Activated naive CD4-positive, alpha-beta T cell treated with anti-CD3 and anti-CD28 coated beads, Interleukin-2, amount 10 ng/mL, durations not matched to agents 5 hours and 36 hours (primary cell): ENCODE results near the gene SOWAHA. TPM values are rescaled to one million over a fixed set of nuclear protein-coding genes. Genes with fewer than 3 reads are reported as not detected.

Experiments
- total RNA-seq, 2 experiments: library from RNA; stranded (reverse); gene quantifications; one replicate each; pipeline ENCODE4 v1.2.3, GENCODE V29; 2021

The SOWAHA gene
- not detected for total RNA-seq

DNA sequence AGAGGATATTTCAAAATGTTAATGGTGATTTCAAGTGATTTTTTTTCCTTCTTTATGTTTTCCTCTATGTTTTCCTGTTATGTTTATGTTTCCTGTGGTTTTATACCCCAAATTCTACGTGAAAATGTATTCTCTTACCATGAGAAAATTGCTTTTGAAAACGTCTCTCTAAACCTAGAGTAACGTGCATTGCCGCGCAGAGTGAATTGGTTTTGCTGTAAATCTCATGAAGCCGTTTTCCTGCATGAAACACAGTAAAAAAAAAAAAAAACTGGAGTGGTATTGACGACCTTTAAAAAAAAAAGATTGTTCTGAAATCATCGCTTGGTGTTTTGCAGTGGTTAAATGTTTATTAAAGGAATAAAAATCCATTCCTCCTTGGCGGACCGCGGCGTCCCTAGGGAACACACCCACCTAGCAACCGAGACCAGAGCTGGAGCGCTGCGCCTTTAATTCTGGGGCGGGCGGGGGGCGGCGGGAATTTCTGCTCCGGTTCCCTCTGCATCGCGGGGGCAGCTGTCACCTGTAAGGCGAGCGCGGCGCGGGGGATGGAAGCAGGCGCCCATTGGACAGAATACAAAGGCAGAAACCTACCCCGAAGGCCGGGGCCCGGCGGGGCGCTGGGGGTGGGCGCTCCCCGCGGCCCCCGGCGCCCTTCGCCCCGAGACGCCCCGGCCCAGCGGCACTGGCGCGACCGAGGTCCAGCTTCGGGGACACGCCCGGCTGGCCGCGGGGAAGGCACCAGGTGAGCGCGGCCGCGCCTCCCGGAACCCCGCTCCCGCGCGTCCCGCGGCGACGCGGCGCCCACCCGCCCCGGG, at the start of gene SOWAHA:
Gene SOWAHA (plus strand): TSS at position 522 of the 818 bp plus-strand sequence. CDS start 320 bp downstream, outside the sequence.

DNA sequence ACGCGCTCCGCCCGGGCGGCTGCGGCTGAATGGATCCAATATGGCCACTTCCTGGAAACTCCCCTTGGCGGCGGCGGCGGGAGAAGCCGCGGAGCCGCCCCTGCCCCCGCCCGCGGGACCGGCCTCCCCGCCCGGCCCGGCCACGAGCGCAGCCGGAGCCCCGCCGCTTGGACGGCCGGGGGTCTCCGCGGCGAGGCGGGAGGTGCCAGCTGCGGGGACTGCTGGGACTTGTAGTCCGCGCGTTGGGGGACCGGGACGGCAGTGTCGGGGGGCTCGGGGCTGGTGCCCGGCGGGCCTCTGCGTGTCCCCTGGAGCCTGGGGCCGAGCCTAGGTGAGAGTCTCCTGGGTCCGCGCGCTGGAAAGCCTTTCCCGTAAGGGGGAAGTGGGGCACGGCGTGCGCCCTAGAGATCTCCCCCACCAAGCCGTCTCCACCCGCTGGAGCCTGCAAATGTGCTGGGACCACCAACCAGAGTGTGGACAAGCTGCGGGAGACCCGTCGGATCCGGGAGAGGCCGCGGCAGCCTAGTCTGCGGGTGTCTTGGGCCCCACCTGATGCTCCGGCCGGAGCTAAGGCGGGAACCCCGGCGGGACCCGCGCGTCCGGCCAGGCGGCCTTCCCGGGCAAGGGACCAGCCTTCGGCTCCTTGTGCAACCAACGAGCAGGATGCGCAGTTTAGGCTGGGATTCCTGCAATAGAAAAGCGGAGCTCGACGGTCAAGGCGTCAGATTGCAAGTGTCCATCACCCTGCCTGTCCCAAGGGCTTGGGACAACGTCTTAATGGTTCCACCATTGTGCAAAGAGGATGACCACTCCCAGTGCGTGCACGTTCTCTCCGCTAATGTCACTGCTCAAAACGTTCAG, 35.7 kb upstream of the SOWAHA start, which contains the start of gene SEPTIN8:
Gene SEPTIN8 (minus strand): TSS at position 31 of the 861 bp plus-strand sequence. CDS start 102 bp downstream, outside the sequence.

DNA sequence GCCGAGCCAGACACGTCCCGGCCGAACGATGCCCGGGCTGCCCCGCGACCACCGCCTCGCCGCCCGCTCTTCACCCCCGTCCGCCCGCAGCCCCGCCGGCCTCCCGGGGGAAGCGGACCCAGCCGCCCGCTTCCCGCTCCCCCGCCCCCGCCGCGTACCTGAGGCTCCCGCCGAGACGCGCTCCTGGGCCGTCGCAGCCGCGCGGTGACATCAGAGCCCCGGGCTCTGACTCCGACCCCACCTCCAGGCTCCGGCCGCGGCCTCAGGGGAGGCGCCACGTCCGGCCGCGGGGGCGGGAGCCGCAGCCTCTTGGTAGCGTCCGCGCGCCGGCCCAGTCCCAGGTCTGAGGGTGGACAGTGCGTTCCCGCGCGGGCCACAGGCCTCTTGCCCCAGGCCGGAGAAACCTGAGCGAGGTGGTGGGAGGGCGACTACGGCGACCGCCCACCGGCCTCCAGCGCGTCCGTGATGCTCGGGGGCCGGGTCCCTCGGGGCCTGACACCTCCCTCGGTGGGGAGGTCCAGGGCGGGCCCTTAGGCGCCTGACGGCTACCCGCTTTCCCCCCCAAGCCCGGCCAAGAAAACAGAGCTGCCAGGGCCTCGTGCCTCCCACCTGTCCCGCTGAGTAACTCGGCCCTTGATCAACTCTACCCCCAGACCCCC, 17.5 kb downstream of the SOWAHA start, which contains the start of gene SHROOM1:
Gene SHROOM1 (minus strand): TSS at position 212 of the 659 bp plus-strand sequence. CDS start 4,507 bp downstream, outside the sequence.

Other genes with a start within 250 kb of the SOWAHA start
- 1 to 10 TPM; 2.7 to 4.9 TPM for gene IL13, start 155.1 kb upstream of the SOWAHA start, total RNA-seq
- gene IL4, start 139.3 kb upstream of the SOWAHA start, total RNA-seq: 1 to 10 TPM in 1 of 2 experiments, under 1 TPM in 1; 0.55 to 1.2 TPM
- 1 to 10 TPM; 7.9 to 9.8 TPM for gene KIF3A, start 75.8 kb upstream of the SOWAHA start, total RNA-seq
- gene CCNI2, start 65.9 kb upstream of the SOWAHA start, total RNA-seq: 1 to 10 TPM; 7.7 to 8.4 TPM
- 10 to 100 TPM; 18.0 to 19.2 TPM for gene SEPTIN8, start 36.1 kb upstream of the SOWAHA start, total RNA-seq
- gene SHROOM1, start 17.3 kb downstream of the SOWAHA start, total RNA-seq: 1 to 10 TPM in 1 of 2 experiments, under 1 TPM in 1; 0.91 to 2.2 TPM
- under 1 TPM; 0.50 to 0.75 TPM for gene GDF9, start 53.2 kb downstream of the SOWAHA start, total RNA-seq
- 100 to 1,000 TPM; 251 to 263 TPM for gene UQCRQ, start 53.3 kb downstream of the SOWAHA start, total RNA-seq
- gene LEAP2, start 60.4 kb downstream of the SOWAHA start, total RNA-seq: 1 to 10 TPM; 2.9 to 4.0 TPM
- 10 to 100 TPM; 31.5 to 34.8 TPM for gene AFF4, start 150.3 kb downstream of the SOWAHA start, total RNA-seq
- 10 to 100 TPM; 27.3 to 29.6 TPM for gene ZCCHC10, start 213.2 kb downstream of the SOWAHA start, total RNA-seq
- gene HSPA4, start 238.7 kb downstream of the SOWAHA start, total RNA-seq: 10 to 100 TPM; 76.8 to 79.5 TPM